ENCODE data around the gene P2RY6. TPM values are rescaled to one million over a fixed set of nuclear protein-coding genes. Genes with fewer than 3 reads are reported as not detected.

P2RY6 gene
- total and polyA plus RNA-seq, 2 donors from 2014 or later, result 6.7 to 17.9 TPM

DNA sequence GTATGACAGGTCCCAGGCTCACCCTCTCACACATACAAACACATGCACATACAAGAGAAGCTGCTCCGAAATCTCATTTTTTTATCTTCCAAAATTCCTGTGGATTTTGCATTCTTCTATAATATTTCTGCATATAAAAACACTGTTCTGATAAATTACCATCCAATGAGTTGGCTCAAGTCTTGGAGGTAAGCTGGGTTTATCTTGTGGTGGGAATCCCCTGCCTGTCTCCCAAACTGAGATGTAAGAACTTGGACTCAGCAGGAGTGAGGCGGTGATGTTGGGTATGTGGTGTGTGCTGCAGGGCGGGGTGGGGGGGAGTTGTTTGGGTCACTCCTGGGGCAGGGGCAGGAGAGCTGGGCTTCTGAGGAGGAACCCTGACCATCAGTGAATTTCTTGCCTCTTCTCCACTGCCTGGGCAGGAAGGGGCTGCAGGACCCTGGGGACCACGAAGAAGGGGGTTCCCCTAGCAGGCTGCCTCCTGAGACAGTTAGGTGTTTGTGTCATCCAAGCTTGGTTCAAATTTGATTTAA, 6.8 kb upstream of the P2RY6 start:
- TF ChIP-seq, protein P1, sequence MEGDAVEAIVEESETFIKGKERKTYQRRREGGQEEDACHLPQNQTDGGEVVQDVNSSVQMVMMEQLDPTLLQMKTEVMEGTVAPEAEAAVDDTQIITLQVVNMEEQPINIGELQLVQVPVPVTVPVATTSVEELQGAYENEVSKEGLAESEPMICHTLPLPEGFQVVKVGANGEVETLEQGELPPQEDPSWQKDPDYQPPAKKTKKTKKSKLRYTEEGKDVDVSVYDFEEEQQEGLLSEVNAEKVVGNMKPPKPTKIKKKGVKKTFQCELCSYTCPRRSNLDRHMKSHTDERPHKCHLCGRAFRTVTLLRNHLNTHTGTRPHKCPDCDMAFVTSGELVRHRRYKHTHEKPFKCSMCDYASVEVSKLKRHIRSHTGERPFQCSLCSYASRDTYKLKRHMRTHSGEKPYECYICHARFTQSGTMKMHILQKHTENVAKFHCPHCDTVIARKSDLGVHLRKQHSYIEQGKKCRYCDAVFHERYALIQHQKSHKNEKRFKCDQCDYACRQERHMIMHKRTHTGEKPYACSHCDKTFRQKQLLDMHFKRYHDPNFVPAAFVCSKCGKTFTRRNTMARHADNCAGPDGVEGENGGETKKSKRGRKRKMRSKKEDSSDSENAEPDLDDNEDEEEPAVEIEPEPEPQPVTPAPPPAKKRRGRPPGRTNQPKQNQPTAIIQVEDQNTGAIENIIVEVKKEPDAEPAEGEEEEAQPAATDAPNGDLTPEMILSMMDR (IDR thresholded peaks at IDR 0.05; ENCODE audit: borderline replicate concordance, extremely low read depth, insufficient read depth), result no peak
- DNase-seq (peak in 2 of 5 donors; percentile 3 to 32), FAIRE-seq (no peak)
- Histone ChIP-seq H3K27ac (ENCODE audit: low read depth in 2 of 2, low read length in 2 of 2) (no peak overlapping the region), H3K27me3 (ENCODE audit: control insufficient read depth, insufficient read depth, low read length) (peaks cover 4% of the 10 kb centered on the region), H3K9ac (ENCODE audit: low read length in 3 of 3) (no peak overlapping the region), H3K36me3 (ENCODE audit: control insufficient read depth in 2 of 3, insufficient read depth in 3 of 3, low read length in 3 of 3) (no peaks in the 10 kb centered on the region), H3K9me3 (ENCODE audit: control insufficient read depth in 2 of 3, insufficient read depth in 1 of 3, low read length in 3 of 3) (no peaks in the 10 kb centered on the region), H3K4me3 (ENCODE audit: low read length in 3 of 3) (no peak overlapping the region), H3K4me1 (ENCODE audit: control insufficient read depth in 2 of 3, insufficient read depth in 2 of 3, low read depth in 1 of 3, low read length in 3 of 3) (peaks cover 0 to 22% (median 11%) of the 10 kb centered on the region in 3 donors)
- intact Hi-C loops (cut with DNase I), result no loop called here

DNA sequence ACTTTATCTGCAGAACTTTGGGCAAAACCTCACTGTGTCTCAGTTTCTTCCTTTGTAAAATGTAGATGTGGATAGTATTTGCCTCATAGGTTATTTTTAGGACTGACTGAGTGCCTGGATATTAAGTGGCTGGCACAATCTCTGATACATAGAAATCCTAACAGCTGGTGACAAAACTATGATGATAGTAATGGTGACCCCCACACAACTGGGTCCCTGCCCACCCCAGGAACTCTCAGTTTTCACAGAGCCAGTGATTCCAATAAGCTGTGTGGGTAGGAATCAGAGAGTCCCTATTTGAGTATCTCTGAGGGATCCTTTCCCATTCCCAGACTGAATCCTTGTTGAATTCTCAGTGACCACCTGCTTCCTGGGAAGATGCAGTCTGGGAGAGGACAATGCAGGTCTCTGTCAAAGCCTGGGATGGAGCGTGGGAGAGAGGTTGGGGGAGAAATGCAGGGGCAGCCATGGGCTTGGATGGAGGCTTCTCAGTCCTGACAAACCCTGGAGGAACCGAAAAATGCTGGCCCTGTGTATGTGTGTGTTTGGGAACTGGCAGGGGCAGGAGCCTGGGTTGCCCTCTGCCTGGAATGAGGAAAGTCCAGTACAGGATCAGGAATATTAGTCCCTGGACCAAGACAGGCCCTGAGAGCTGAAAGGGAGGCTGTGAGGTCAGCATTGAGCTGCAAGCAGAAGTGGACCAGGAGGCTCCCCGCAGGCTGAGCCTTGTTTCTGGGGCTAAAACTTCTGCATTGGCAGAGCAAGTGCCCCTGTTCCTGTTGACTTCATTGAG, 6.1 kb upstream of the P2RY6 start:
- FAIRE-seq (no peak), DNase-seq (peak in 2 of 5 donors; percentile 6 to 24)
- H3K4me1 ChIP-seq (ENCODE audit: control insufficient read depth in 2 of 3, insufficient read depth in 2 of 3, low read depth in 1 of 3, low read length in 3 of 3), result peaks cover 0 to 27% (median 18%) of the 10 kb centered on the region in 3 donors
- no peaks in the 10 kb centered on the region for H3K9me3 ChIP-seq (ENCODE audit: control insufficient read depth in 2 of 3, insufficient read depth in 1 of 3, low read length in 3 of 3)
- H3K36me3 ChIP-seq (ENCODE audit: control insufficient read depth in 2 of 3, insufficient read depth in 3 of 3, low read length in 3 of 3), result no peaks in the 10 kb centered on the region
- peaks cover 4% of the 10 kb centered on the region for H3K27me3 ChIP-seq (ENCODE audit: control insufficient read depth, insufficient read depth, low read length)
- TF ChIP-seq, protein P1 (IDR thresholded peaks at IDR 0.05; ENCODE audit: borderline replicate concordance, extremely low read depth, insufficient read depth), result no peak
- no peak overlapping the region for H3K4me3 ChIP-seq (ENCODE audit: low read length in 3 of 3)
- H3K9ac ChIP-seq (ENCODE audit: low read length in 3 of 3), result no peak overlapping the region
- H3K27ac ChIP-seq (ENCODE audit: low read depth in 2 of 2, low read length in 2 of 2), result no peak overlapping the region
- intact Hi-C loops (cut with DNase I), result no loop called here

DNA sequence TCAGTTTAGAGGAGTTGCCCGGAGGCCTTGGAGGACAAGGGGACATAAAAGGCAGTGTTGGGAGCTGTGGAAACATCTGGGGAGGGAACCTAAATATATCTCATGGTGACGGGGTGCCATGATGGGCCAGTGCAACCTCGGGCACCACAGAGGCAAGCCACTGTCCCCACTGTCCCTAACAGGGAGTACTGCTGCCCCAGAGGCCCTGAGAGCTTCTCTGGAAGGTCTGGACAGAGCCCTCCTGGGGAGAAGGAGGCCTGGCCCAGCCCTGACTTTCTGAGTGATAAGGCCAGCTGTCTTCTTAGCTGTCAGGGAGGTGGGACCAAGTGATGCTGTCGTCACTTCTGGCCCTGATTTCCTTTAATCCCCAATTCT, 5.5 kb upstream of the P2RY6 start:
- DNase-seq, result peak in 1 of 5 donors; percentile 2
- intact Hi-C loops (cut with DNase I), result no loop called here
- no peak for FAIRE-seq
- Histone ChIP-seq H3K9ac (ENCODE audit: low read length in 3 of 3) (no peak overlapping the region), H3K27ac (ENCODE audit: low read depth in 2 of 2, low read length in 2 of 2) (no peak overlapping the region), H3K27me3 (ENCODE audit: control insufficient read depth, insufficient read depth, low read length) (peaks cover 4% of the 10 kb centered on the region), H3K9me3 (ENCODE audit: control insufficient read depth in 2 of 3, insufficient read depth in 1 of 3, low read length in 3 of 3) (no peaks in the 10 kb centered on the region), H3K4me1 (ENCODE audit: control insufficient read depth in 2 of 3, insufficient read depth in 2 of 3, low read depth in 1 of 3, low read length in 3 of 3) (peaks cover 0 to 30% (median 18%) of the 10 kb centered on the region in 3 donors), H3K4me3 (ENCODE audit: low read length in 3 of 3) (no peak overlapping the region), H3K36me3 (ENCODE audit: control insufficient read depth in 2 of 3, insufficient read depth in 3 of 3, low read length in 3 of 3) (no peaks in the 10 kb centered on the region)
- TF ChIP-seq, protein P1 (IDR thresholded peaks at IDR 0.05; ENCODE audit: borderline replicate concordance, extremely low read depth, insufficient read depth), result no peak

Measured in kidney (tissue), 14 donors.